HG03045 (cell line): ENCODE measurements around the gene PHLDB1.
"Not testable (repeated sequence)": the region's sequence is repeated elsewhere in the genome, so short reads cannot be mapped to it uniquely, and the experiment has no call there.

Experiments
- ATAC-seq: cut with Tn5 transposase; IDR thresholded peaks from one replicate; pipeline ENCODE4 v1.9.1; 2021; ENCODE audit warnings: mild to moderate bottlenecking, moderate library complexity; ENCODE audit not compliant: unreplicated experiment

PHLDB1 gene

DNA sequence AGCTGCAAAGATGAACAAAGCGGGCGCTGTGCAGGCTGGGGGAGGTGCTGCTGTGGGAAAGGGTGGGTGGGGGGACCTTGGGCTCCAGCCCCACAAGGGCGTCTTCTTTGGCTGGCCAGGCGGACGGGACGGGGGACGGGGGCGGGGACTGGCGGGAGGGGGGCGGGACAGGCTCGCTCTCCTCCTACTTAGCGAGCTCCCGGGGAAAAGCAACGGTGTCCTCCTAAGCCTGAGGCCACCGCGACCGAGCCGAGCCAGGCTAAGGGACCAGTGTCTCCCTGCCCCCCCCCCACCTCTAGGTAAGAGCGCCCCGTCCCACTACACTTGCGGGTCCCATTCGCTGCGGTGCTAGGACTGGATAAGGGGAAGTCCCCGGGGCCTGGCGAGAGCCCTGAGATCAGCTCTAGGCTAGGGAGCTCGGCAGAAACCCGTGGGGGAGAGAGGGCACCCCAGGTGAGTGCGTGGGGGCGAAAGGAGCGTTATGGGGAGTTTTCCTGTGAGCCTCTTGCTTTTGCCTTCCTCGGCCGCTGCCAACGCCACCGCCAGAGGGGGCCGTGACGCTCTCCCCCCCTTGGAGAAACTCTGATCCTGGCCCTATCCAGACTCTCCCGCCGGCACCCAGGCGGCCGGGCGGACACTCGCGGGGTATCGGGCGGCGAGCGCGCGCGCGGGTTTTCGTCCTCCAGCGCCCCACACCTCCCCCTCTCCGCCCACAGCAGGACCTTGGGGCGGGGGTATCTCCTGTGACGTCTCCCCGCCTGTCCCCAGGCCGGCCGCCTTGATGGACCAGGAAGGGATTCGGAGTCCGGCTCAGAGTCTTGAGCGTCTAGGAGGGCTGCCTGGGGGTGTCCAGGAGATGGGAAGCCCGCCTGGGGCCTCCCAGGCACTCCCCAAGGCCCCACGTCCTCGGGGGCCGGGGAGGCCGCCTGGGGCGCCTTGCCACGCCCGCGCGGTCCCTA lies at the start of gene PHLDB1:
Gene PHLDB1, plus strand, starts transcription at position 215 of the 959 bp plus-strand sequence. CDS start 6,222 bp downstream, outside the sequence.
- no peak for ATAC-seq

DNA sequence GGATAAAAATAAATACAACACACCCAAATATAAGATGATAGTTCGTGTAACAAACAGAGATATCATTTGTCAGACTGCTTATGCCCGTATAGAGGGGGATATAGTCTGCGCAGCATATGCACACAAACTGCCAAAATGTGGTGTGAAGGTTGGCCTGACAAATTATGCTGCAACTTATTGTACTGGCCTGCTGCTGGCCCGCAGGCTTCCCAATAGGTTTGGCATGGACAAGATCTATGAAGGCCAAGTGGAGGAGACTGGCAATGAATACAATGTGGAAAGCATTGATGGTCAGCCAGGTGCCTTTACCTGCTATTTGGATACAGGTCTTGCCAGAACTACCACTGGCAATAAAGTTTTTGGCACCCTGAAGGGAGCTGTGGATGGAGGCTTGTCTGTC lies 46.6 kb upstream of the PHLDB1 start:
- no peak for ATAC-seq

DNA sequence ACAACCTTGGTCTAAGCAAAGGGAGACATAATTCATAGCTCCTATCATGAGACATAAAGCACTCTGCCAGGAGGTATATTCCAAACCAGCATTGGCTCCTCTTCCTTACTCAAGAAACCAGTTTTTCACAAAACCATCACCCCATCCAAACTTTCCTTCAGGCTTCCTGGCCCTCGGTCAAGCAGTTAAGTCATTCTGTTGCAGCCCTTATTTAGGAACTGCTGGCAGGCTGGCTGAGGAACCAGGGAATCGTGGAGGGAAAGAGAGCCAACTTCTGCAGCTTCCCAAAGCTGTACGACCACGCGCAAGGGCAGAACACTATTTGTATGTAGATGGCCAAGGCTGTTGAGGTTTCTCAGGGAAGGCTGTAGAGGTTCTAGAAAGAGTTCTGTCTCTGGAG lies 42.4 kb upstream of the PHLDB1 start:
- ATAC-seq = no peak

DNA sequence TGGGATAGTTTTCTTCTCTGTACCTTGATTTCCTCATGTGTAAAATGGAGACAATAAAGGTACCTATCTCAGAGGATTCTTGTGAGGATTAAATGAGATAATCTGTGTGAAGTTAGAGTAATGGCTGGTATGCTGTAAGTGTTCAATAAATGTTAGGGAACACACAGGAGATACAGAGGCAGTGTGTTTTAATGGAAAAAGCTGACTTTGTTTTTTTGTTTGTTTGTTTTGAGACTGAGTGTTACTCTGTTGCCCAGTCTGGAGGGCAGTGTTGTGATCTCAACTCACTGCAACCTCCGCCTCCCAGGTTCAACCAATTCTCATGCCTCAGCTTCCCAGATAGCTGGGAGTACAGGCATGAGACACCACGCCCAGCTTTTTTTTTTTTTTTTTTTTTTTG lies 37.7 kb upstream of the PHLDB1 start:
- no peak for ATAC-seq

DNA sequence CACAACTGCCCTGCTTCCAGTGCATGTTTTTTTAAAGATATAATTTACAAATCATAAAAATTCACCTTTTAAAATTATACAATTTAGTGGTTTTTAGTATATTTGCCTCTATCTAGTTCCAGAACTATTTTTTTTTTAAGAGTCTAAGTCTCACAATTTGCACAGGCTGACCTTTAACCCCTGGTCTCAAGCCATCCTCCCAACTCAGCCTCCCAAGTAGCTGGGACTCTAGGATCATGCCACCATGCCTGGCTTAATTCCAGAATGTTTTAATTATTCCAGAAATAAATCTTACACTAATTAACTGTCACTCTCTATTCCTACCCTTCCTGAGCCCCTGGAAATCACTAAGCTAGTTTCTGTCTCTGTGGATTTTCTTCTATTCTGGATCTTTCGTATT lies 36.6 kb upstream of the PHLDB1 start:
- no peak for ATAC-seq

DNA sequence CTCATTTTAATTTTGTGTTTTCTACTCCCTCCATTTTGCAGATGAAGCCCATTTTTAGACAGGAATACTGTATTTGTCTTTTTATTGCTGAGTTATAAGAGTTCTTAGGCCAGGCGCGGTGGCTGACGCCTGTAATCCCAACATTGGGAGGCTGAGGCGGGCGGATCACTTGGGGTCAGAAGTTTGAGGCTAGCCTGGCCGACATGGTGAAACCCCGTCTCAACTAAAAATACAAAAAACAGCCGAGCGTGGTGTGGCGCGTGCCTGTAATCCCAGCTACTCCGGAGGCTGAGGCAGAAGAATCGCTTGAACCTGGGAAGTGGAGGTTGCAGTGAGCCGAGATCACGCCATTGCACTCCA lies 35.7 kb upstream of the PHLDB1 start:
- ATAC-seq = not testable (repeated sequence)

DNA sequence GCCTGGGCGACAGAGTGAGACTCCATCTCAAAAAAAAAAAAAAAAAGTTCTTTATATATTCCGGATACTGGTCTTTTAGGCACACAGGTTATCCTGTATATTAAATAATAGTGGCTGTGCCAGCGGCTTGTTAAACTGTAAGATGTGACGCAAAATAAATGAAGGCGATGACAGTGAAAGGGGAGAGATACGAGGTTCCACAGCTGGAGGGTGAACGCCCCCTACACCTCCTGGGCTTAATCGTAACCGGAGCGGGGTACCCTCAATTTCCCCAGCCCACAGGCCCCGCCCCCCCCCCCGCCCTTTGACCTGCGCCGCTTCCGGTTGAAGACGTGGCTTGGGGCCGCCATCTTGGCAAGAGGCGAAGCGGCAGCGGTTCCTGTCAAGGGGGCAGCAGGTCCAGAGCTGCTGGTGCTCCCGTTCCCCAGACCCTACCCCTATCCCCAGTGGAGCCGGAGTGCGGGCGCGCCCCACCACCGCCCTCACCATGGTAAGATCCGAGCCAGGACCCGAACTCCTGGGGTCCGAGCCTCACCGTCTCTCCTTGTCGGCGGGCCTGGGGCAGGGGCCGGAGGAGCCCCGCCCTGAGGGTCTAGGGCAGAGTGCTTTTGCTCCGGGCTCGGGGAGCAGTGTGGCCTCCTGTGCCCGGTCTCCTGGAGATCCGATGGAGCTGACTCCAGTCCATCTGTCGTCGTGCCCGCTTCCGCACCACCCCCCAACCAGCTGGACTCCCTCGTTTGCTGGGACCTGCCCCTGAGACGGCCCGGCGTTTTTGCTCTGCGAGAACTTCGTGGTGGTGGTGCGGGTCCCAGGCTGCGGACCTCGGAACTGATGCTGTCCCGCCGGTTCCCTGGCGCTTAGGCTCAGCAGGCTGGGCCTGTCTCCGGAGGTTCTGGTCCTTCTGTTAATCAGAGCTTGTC lies 35.1 kb upstream of the PHLDB1 start, which contains the start of gene ARCN1:
Gene ARCN1, plus strand, starts transcription at position 349 of the 920 bp plus-strand sequence. Its CDS starts 139 bp downstream, at position 488.
- peak; percentile 69 for ATAC-seq

DNA sequence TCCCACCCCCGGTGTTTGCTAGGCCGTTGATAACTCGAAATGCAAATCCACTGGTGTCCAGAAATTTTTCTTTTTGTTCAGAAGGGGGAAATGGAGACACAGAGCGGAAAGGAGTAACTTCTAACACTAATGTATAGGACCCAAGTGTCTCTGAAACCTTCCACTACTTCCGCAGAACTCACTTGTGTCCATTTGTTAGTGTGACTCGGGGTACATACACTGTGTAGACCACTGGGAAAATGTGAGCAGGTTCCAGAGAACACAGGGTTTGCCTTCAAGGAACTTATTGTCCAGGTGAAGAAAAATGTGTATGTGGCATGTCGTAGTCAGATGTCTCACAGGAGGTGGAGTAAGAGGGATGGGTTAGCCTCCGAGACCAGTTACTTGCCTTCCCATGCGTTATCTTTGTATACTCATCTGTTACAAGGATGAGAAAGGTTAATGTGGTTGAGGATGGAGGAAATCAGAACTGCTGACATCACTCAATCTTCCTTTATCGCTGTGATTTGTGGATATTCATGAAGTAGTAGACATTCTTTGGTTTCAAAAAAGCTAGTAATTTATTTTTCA lies 34.3 kb upstream of the PHLDB1 start:
- peak; percentile 24 for ATAC-seq

DNA sequence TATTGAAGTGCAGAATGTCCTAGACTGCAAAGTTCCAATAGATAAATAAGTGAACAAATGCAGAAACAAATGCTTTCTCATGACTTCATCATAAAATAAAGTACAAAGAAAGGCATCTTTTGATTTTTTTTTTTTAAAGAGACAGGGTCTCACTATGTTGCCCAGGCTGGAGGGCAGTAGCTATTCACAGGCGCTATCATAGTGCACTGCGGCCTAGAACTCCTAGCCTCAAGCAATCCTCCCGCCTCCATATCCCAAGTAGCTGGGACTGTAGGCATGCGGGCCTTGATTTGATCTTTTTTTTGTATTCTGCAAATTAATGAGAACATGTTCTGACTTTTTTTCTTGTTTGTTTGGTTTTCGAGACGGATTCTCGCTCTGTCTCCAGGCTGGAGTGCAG lies 32.8 kb upstream of the PHLDB1 start:
- ATAC-seq = no peak

DNA sequence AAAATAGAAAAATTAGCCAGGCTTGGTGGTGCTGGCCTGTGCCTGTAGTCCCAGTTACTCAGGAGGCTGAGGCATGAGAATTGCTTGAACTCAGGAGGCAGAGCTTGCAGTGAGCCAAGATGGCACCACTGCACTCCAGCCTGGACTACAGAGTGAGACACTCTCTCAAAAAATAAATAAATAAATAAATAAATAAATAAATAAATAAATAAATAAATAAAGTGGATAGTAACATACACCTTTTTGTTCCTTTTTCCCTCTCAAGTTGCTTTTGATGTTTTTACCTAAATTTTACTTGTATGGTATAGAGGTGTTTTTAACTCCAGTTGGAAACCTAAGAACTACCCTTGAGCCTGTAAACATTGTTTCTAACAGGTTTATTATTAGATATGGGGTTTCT lies 29.4 kb upstream of the PHLDB1 start:
- ATAC-seq = not testable (repeated sequence)

DNA sequence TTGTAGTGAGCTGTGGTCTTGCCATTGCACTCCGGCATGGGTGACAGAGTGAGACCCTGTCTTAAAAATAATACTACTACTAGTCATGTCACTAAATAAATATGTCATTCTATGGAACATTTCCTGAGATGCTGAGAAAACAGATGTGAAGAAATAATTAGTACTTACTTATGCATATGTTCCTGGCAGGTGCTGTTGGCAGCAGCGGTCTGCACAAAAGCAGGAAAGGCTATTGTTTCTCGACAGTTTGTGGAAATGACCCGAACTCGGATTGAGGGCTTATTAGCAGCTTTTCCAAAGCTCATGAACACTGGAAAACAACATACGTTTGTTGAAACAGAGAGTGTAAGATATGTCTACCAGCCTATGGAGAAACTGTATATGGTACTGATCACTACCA lies 26.4 kb upstream of the PHLDB1 start:
- no peak for ATAC-seq

DNA sequence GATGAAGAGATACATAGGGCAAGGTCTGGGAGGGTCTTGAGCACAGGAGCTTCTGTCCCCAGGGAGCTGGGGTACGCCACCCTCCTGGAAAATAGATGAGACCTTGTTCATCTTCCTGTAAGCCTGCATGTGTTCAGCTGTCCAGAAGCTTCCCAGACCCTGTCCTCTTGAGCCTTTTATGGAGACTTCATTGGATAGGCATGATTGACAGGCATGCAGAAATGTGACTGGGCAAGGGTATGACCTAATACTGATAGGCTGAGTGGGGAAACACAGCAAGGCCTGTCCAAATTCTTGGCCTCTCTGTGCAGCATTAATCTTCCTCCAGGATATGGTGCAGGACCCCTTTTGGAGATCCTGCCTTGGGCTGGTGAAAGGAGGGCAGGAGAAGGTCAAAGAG lies 19.5 kb upstream of the PHLDB1 start:
- ATAC-seq = no peak

DNA sequence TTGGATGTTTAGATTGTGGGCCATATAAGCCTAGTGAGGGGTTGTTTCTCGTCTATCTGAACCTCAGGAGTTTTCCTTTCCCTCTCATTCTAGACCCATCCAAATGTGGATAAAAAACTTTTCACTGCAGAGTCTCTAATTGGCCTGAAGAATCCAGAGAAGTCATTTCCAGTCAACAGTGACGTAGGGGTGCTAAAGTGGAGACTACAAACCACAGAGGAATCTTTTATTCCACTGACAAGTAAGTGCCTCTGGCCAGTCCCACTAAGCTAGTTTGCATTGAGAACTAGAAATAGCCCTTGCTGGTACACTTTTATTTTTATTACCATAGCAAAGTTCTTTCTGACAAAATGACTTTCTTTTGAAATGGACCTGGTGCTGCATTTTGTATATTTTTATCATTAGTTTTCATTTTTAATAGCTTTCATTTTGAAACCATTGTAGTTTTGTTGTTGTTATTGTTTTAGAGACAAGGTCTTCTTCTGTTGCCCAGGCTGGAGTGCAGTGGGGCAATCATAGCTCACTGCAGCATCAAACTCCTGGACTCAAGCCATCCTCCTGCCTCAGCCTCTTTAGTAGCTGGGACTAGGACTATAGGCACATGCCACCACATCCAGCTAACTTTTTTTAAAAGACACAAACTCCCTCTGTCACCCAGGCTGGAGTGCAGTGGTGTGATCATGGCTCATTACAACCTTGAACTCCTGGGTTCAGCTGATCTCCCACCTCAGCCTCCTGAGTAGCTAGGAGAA lies 14.6 kb upstream of the PHLDB1 start:
- no peak for ATAC-seq

DNA sequence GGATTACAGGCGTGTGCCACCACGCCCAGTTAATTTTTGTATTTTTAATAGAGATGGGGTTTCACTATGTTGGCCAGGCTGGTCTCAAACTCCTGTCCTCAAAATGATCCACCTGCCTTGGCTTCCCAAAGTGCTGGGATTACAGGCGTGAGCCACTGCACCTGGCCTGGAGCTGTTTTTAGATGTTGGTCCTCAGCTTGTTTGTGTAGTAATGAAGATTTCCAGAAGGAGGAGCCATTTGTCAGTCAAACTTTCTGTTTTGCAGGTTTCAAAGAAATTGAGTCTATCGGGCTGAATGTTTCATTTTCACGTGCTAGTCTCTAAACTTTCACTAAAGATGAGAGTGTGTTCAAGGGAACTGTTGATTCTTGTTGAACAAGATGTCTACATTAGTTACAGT lies 12.4 kb upstream of the PHLDB1 start:
- not testable (repeated sequence) for ATAC-seq

DNA sequence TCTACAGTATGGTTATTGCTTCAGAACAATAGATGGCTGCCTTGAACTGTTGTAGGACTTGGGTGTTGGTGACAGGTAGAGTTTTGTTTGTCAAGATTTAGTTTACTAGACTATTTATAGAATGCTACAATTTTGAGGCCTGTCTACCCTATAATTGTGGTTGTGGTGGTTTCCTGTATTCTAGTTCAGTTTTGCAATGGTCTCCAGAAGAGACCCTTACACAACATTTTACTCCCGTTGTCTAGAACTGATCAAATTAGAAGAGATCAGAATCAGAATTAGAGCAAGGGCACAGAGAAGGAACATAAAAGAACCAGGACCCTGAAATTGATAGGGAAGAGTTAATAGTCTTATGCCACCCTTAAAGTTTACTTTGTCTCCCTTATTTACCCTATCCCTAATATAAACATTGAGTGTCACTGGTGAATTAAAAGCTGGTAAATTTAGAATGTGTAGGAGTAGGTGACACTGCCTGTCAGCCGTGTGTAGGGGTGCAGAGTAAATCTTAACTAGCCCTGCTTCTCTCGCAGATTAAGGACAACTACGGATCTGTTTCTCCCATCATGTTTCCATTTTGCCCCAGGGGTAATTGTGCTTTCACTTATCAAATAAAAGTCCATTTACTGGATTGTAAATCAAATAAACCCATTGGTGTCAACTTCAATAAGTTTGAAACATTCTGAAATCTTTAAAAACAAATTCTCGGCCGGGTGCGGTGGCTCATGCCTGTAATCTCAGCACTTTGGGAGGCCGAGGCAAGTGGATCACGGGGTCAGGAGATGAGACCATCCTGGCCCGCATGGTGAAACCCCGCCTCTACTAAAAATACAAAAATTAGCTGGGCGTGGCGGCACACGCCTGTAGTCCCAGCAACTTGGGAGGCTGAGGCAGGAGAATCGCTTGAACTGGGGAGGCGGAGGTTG lies 10.9 kb upstream of the PHLDB1 start:
- ATAC-seq = no peak

DNA sequence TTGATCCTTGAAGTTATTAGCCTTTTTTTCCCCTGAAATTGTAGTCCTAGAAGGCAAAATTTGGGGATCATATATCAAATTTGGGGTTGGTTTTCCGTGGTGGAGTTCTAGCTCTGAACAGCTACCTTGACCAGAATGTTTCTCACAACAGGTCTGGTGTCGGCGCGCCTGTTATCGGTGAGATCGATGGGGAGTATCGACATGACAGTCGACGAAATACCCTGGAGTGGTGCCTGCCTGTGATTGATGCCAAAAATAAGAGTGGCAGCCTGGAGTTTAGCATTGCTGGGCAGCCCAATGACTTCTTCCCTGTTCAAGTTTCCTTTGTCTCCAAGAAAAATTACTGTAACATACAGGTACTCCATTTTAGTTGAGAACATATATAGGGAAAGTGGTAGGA lies 9.9 kb upstream of the PHLDB1 start:
- ATAC-seq = no peak

DNA sequence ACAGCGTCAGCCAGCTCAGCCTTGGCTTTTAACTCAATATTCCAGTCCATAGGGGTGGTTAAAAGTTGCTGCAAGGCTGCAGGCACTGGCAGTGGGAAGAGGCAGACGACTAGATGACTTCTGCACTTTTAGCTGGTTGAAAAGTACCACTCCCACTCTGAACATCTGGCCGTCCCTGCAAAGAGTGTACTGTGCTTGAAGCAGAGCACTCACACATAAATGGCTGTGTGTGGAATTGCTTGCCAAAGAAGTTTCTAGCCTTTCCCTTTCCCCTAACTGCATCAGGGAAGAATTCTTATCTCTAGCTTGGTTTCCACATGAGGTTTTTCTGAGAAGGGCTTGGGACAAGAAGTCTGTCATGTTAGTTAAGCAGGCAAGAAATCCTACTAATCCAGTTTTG lies 5.1 kb upstream of the PHLDB1 start:
- no peak for ATAC-seq

DNA sequence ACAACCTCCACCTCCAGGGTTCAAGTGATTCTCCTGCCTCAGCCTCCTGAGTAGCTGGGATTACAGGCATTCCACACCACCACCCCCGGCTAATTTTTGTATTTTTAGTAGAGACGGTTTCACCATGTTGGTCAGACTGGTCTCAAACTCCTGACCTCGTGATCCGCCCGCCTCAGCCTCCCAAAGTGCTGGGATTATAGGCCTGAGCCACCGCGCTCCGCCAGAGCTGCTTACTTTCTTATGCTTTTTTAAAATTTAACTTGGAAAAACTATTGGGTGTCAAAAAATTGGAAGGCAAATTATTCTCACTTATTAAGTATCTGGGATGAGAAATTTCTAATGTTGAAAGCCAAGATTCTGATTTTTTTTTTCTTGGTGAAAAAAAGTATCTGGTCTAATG lies 3.7 kb upstream of the PHLDB1 start:
- ATAC-seq = not testable (repeated sequence)

DNA sequence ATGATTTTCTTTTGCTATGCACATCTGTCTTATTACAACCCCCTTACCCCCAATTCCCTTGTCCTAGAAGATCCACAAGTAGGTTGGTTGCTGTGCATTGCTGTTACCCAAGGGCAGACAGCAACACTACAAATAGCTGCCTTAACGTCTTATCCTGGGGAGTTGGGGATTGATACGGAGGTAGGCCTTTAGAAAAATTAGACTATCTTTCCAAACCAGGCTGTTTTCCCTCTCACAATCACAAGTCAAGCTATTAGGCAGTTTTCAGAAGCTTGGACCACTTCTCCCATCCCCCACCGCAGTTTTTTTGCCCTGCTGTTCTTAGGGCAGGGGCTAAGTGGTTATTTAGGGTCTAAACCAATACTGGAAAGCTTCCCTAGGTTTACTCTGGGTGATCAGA lies 2.8 kb upstream of the PHLDB1 start:
- no peak for ATAC-seq
